HUES64 (cell line): ENCODE results near the gene DLG3.

ENCODE experiments used
- H3K27ac ChIP-seq: 2 replicates; pipeline ENCODE4 v1.7.0; 2013; ENCODE audit warnings: low read depth, low read length, inconsistent platforms
- H3K27me3 ChIP-seq: 2 replicates; pipeline ENCODE4 v1.6.1; 2013; ENCODE audit warnings: mild to moderate bottlenecking, low read length; ENCODE audit not compliant: insufficient read depth
- H3K36me3 ChIP-seq: 2 replicates; pipeline ENCODE4 v1.6.1; 2013; ENCODE audit warnings: mild to moderate bottlenecking, low read length; ENCODE audit not compliant: insufficient read depth
- H3K4me1 ChIP-seq: 2 replicates; pipeline ENCODE4 v1.6.1; 2013; ENCODE audit warnings: mild to moderate bottlenecking, low read length, moderate library complexity; ENCODE audit not compliant: insufficient read depth
- H3K4me3 ChIP-seq: 2 replicates; pipeline ENCODE4 v1.5.1; 2013; ENCODE audit warnings: mild to moderate bottlenecking, low read length, moderate library complexity
- H3K9ac ChIP-seq: 2 replicates; pipeline ENCODE4 v1.6.1; 2013; ENCODE audit warnings: mild to moderate bottlenecking, low read depth, low read length
- H3K9me3 ChIP-seq: 2 replicates; pipeline ENCODE4 v1.6.1; 2013; ENCODE audit warnings: low read depth, low read length; ENCODE audit not compliant: insufficient read depth
- WGBS: fragments of 150-250, 120-280 bp; methylation state at CpG from one replicate; pipeline ENCODE4 v1.1.7; 2013; ENCODE audit warnings: missing lambda C conversion rate; 5-methylcytosine and 5-hydroxymethylcytosine counted together

Gene DLG3

GRCh38 chrX:70437921-70438665 is 6.5 kb upstream of the DLG3 start:
- Histone ChIP-seq H3K36me3 (no peaks in the 10 kb centered on the region), H3K4me3 (no peak overlapping the region), H3K9me3 (no peaks in the 10 kb centered on the region), H3K27ac (no peak overlapping the region), H3K9ac (no peak overlapping the region), H3K4me1 (no peaks in the 10 kb centered on the region; the same call in 1 of the 2 replicates), H3K27me3 (peaks cover 3% of the 10 kb centered on the region; the same call in 1 of the 2 replicates)
- 84% methylated on average over 5 of the region's 8 CpGs for WGBS

- Histone ChIP-seq H3K36me3 (no peaks in the 10 kb centered on the region), H3K4me1 (no peaks in the 10 kb centered on the region; the same call in 1 of the 2 replicates), H3K27ac (no peak overlapping the region), H3K9ac (no peak overlapping the region), H3K9me3 (no peaks in the 10 kb centered on the region), H3K27me3 (peaks cover 5% of the 10 kb centered on the region; the same call in 1 of the 2 replicates), H3K4me3 (no peak overlapping the region)
- 78% methylated on average over 1 of the region's 1 CpG for WGBS
Observed at GRCh38 chrX:70439016-70439415, 5.6 kb upstream of the DLG3 start.

GRCh38 chrX:70442224-70442623 is 2.4 kb upstream of the DLG3 start:
- Histone ChIP-seq H3K36me3 (no peaks in the 10 kb centered on the region), H3K4me3 (no peak overlapping the region), H3K27ac (no peak overlapping the region), H3K9ac (no peak overlapping the region), H3K27me3 (peaks cover 23% of the 10 kb centered on the region), H3K4me1 (no peaks in the 10 kb centered on the region), H3K9me3 (no peaks in the 10 kb centered on the region)
- 88% methylated on average over 6 of the region's 6 CpGs for WGBS

GRCh38 chrX:70444946-70445656 is 466 bp downstream of the DLG3 start:
- Histone ChIP-seq H3K4me1 (no peaks in the 10 kb centered on the region), H3K9me3 (no peaks in the 10 kb centered on the region), H3K36me3 (no peaks in the 10 kb centered on the region), H3K4me3 (peak overlapping the region; percentile 39; the same call in 1 of the 2 replicates), H3K27ac (no peak overlapping the region), H3K27me3 (peaks cover 23% of the 10 kb centered on the region), H3K9ac (no peak overlapping the region)
- WGBS, result 23% methylated on average over 55 of the region's 61 CpGs

GRCh38 chrX:70445951-70446350 is 1.3 kb downstream of the DLG3 start:
- 87% methylated on average over 9 of the region's 9 CpGs for WGBS
- Histone ChIP-seq H3K36me3 (no peaks in the 10 kb centered on the region), H3K27me3 (peaks cover 23% of the 10 kb centered on the region), H3K27ac (no peak overlapping the region), H3K4me3 (no peak overlapping the region), H3K4me1 (no peaks in the 10 kb centered on the region), H3K9me3 (no peaks in the 10 kb centered on the region), H3K9ac (no peak overlapping the region)

- Histone ChIP-seq H3K4me3 (no peak overlapping the region), H3K9ac (no peak overlapping the region), H3K27ac (no peak overlapping the region), H3K4me1 (peaks cover 1% of the 10 kb centered on the region; the same call in 1 of the 2 replicates), H3K9me3 (no peaks in the 10 kb centered on the region), H3K36me3 (no peaks in the 10 kb centered on the region), H3K27me3 (peaks cover 23% of the 10 kb centered on the region)
- WGBS, result 90% methylated on average over 16 of the region's 16 CpGs
Observed at GRCh38 chrX:70446380-70447350, 2.0 kb downstream of the DLG3 start.

- no peak overlapping the region for H3K9ac ChIP-seq
- 90% methylated on average over 14 of the region's 14 CpGs for whole genome bisulfite sequencing
- H3K9me3 ChIP-seq, result no peaks in the 10 kb centered on the region
- no peak overlapping the region for H3K27ac ChIP-seq
- H3K27me3 ChIP-seq, result peaks cover 14% of the 10 kb centered on the region
- no peaks in the 10 kb centered on the region for H3K36me3 ChIP-seq
- H3K4me1 ChIP-seq, result peaks cover 7% of the 10 kb centered on the region; the same call in 1 of the 2 replicates
- no peak overlapping the region for H3K4me3 ChIP-seq
Observed at GRCh38 chrX:70449457-70449966, 4.9 kb downstream of the DLG3 start.

GRCh38 chrX:70452143-70452733 is 7.6 kb downstream of the DLG3 start:
- Histone ChIP-seq H3K27me3 (no peaks in the 10 kb centered on the region), H3K9ac (peak overlapping the region; percentile 61), H3K36me3 (peaks cover 9% of the 10 kb centered on the region; the same call in 1 of the 2 replicates), H3K9me3 (no peaks in the 10 kb centered on the region), H3K27ac (no peak overlapping the region), H3K4me3 (peak overlapping the region; percentile 63), H3K4me1 (peaks cover 17% of the 10 kb centered on the region; the same call in 1 of the 2 replicates)
- 3% methylated on average over 39 of the region's 39 CpGs for WGBS

GRCh38 chrX:70453024-70453618 is 8.5 kb downstream of the DLG3 start:
- Histone ChIP-seq H3K4me1 (peaks cover 17% of the 10 kb centered on the region; the same call in 1 of the 2 replicates), H3K27me3 (no peaks in the 10 kb centered on the region), H3K9ac (peak overlapping the region; percentile 61; the same call in 1 of the 2 replicates), H3K27ac (no peak overlapping the region), H3K36me3 (peaks cover 9% of the 10 kb centered on the region; the same call in 1 of the 2 replicates), H3K4me3 (peak overlapping the region; percentile 63), H3K9me3 (no peaks in the 10 kb centered on the region)
- WGBS, result 85% methylated on average over 5 of the region's 5 CpGs
